RKO (cell line): Measurements from ENCODE around the gene TFAP2E.

Experiments
- DNase-seq: peaks from one replicate; pipeline ENCODE4 v3.0.0-alpha.2; 2016; ENCODE audit warnings: low spot score

Gene TFAP2E

GRCh38 chr1:35597870-35598269 is 24.8 kb downstream of the TFAP2E start:
- DNase-seq, result no peak

- no peak for DNase-seq
These were observed 25.8 kb downstream of the TFAP2E start for GRCh38 chr1:35598895-35599294.

- no peak for DNase-seq
These were observed 26.3 kb downstream of the TFAP2E start for GRCh38 chr1:35599411-35599810.

GRCh38 chr1:35600593-35600992 is 27.5 kb downstream of the TFAP2E start:
- no peak for DNase-seq

- DNase-seq, result no peak
These were observed 30.4 kb downstream of the TFAP2E start for GRCh38 chr1:35603468-35603867.

GRCh38 chr1:35603941-35604340 is 30.8 kb downstream of the TFAP2E start:
- no peak for DNase-seq

GRCh38 chr1:35605071-35605866 is 32.2 kb downstream of the TFAP2E start:
- DNase-seq, result no peak

GRCh38 chr1:35605867-35606182 is 32.7 kb downstream of the TFAP2E start:
- no peak for DNase-seq

GRCh38 chr1:35611655-35612054 is 38.5 kb downstream of the TFAP2E start:
- DNase-seq, result no peak

GRCh38 chr1:35615440-35615839 is 42.3 kb downstream of the TFAP2E start:
- DNase-seq, result no peak

- no peak for DNase-seq
These were observed 46.4 kb downstream of the TFAP2E start for GRCh38 chr1:35619237-35620121.

GRCh38 chr1:35622510-35623178 is 49.5 kb downstream of the TFAP2E start:
- DNase-seq, result no peak

GRCh38 chr1:35623832-35624231 is 50.7 kb downstream of the TFAP2E start:
- DNase-seq, result no peak

- DNase-seq, result no peak
These were observed 55.9 kb downstream of the TFAP2E start for GRCh38 chr1:35629051-35629450.

GRCh38 chr1:35631396-35631795 is 58.3 kb downstream of the TFAP2E start:
- no peak for DNase-seq

- no peak for DNase-seq
These were observed 60.4 kb downstream of the TFAP2E start for GRCh38 chr1:35633547-35633946.

- DNase-seq, result peak; percentile 54
These were observed 64.3 kb downstream of the TFAP2E start for GRCh38 chr1:35637401-35637809.

GRCh38 chr1:35640380-35641232 is 67.5 kb downstream of the TFAP2E start:
- peak; percentile 42 for DNase-seq

GRCh38 chr1:35641233-35641866 is 68.2 kb downstream of the TFAP2E start, which contains the start of gene PSMB2:
PSMB2 (minus strand) TSS chr1:35641526; CDS start chr1:35641432, 94 bp downstream.
- peak; percentile 98 for DNase-seq

- no peak for DNase-seq
These were observed 69.4 kb downstream of the TFAP2E start for GRCh38 chr1:35642471-35642955.

- peak; percentile 16 for DNase-seq
These were observed 71.1 kb downstream of the TFAP2E start for GRCh38 chr1:35644204-35644603.
